HFF-Myc (cell line): ENCODE data around the gene GCKR.

Experiments
- DNase-seq: peaks from one replicate; pipeline ENCODE4 v3.0.0-alpha.2; 2011; ENCODE audit warnings: low read depth; ENCODE audit errors: extremely low read depth
- H3K4me3 ChIP-seq: replicated peaks from 2 replicates; pipeline ENCODE4 v1.5.1; 2011; ENCODE audit warnings: low read depth, mild to moderate bottlenecking, control low read depth, low read length
- CTCF ChIP-seq: IDR thresholded peaks from 2 replicates; pipeline ENCODE4 v1.5.1; 2012; ENCODE audit warnings: mild to moderate bottlenecking, low read depth, low read length, control low read depth; ENCODE audit errors: missing control alignments

The GCKR gene

DNA sequence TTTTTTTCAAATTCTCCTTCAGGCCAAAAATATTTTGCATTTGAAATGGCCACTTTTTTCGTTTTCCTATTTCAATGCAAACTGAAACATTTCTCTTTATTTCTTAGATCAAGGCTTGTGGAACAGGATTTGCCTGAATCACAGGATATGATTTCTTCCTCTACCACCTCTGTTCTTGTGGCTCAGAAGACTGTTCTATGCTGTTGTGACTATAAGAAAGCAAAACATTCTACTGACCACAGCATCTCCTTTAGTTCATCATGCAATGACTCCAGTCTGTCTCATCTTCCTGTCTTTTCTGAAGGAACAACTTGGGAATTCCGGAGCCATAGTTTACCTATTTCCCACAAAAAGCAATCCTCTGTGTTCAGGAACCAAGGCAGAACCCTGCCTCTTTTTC, 70.0 kb downstream of the GCKR start:
- DNase-seq = no peak
- TF ChIP-seq CTCF = no peak
- H3K4me3 ChIP-seq = no peak overlapping the region

GRCh38 chr2:27569398-27569797, 72.8 kb downstream of the GCKR start:
- H3K4me3 ChIP-seq = no peak overlapping the region
- DNase-seq = no peak
- TF ChIP-seq CTCF = no peak

DNA sequence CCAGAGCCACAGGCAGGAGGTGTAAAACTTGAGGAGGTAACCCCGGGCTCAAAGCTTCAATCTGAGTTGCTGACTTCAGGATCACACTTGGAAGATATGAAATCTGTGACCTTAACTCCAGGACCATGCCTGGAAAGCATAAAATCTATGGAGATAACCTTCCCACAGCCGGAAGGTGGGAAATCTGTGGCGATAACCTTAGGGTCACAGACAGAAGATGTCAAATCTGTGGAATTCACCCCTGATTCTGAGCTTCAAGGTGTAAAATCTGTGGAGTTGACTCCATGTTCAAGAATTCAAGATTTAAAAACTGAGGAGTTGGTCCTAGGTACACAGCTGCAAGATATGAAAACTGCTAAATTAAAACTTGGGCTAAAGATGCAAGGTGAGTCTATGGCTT, 74.6 kb downstream of the GCKR start:
- DNase-seq = no peak
- no peak overlapping the region for H3K4me3 ChIP-seq
- no peak for TF ChIP-seq CTCF

- no peak for TF ChIP-seq CTCF
- DNase-seq = no peak
- no peak overlapping the region for H3K4me3 ChIP-seq
These were observed 75.0 kb downstream of the GCKR start for GRCh38 chr2:27571681-27572080.

- no peak for TF ChIP-seq CTCF
- H3K4me3 ChIP-seq = no peak overlapping the region
- no peak for DNase-seq
These were observed 75.8 kb downstream of the GCKR start for GRCh38 chr2:27572439-27572838.

DNA sequence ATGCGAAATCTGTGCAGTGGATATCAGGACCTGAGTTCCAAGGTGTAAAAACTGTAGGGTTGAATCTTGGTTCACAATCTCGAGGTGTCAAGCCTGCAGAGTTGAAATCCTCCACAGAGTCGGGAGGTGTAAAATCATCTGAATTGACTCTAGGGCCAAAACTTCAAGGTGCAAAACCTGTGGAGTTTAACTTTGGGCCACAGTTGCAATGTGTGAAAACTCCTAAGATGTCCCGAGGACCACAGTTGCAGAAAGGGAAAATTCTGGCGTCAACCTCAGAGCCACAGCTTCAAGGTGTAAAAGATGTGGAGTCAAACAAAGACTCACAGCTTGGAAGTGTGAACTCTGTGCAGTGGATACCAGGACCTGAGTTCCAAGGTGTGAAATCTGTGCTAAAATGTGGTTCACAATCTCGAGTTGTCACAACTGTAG, 76.4 kb downstream of the GCKR start:
- no peak for TF ChIP-seq CTCF
- no peak for DNase-seq
- no peak overlapping the region for H3K4me3 ChIP-seq
